Measurements from ENCODE around the gene ZNF862. TPM values are rescaled to one million over a fixed set of nuclear protein-coding genes. Genes with fewer than 3 reads are reported as not detected.
A peak's percentile ranks its signal among the peaks of the same experiment; 100 is the strongest.

ZNF862 gene
- polyA plus RNA-seq, 1 of the 3 experiments (the other 2 are of a cell fraction): 17.3 TPM

DNA sequence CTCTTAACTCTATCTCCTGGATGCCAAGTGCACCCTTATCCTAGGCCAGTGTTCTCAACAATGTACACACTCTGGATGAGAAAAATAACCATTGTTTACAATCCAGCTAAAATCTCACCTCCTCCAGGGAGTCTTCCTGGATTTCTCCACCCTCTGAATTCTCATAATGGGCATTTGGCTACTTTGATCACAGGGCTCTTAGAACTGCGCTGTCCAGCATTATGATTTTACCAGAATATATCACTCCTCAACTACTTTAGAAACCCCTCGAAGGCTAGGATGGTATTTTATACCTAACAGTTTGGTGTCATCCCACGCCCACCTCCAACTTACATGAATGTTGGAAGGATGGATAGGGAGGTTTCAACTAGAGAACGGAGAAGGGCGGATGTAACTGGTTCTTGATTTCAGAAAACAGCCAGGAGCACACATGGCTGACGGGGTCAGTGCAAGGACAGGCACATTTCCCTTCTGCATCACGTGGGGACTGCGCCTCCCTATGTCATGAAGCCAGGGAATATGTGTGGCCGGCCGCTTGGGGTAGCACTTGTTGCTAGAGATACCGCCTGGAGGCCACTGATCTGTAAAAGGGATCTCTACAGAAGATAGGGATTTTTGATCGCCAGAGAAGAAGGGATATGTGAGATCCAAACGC is 34.4 kb downstream of the ZNF862 start (continued):
- TF ChIP-seq, protein P1, sequence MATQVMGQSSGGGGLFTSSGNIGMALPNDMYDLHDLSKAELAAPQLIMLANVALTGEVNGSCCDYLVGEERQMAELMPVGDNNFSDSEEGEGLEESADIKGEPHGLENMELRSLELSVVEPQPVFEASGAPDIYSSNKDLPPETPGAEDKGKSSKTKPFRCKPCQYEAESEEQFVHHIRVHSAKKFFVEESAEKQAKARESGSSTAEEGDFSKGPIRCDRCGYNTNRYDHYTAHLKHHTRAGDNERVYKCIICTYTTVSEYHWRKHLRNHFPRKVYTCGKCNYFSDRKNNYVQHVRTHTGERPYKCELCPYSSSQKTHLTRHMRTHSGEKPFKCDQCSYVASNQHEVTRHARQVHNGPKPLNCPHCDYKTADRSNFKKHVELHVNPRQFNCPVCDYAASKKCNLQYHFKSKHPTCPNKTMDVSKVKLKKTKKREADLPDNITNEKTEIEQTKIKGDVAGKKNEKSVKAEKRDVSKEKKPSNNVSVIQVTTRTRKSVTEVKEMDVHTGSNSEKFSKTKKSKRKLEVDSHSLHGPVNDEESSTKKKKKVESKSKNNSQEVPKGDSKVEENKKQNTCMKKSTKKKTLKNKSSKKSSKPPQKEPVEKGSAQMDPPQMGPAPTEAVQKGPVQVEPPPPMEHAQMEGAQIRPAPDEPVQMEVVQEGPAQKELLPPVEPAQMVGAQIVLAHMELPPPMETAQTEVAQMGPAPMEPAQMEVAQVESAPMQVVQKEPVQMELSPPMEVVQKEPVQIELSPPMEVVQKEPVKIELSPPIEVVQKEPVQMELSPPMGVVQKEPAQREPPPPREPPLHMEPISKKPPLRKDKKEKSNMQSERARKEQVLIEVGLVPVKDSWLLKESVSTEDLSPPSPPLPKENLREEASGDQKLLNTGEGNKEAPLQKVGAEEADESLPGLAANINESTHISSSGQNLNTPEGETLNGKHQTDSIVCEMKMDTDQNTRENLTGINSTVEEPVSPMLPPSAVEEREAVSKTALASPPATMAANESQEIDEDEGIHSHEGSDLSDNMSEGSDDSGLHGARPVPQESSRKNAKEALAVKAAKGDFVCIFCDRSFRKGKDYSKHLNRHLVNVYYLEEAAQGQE (IDR thresholded peaks at IDR 0.05; ENCODE audit: low read depth, low read length): 0 out of 2 replicates have a peak, but pooled peaks have one; percentile 23
- TF ChIP-seq YY1 (IDR thresholded peaks at IDR 0.05; ENCODE audit: low read depth) (0 out of 2 replicates have a peak, but pooled peaks have one; percentile 9), SIN3A (IDR thresholded peaks at IDR 0.05; ENCODE audit: borderline replicate concordance, low read depth, low read length) (no peak), POLR2AphosphoS5 (IDR thresholded peaks at IDR 0.05; ENCODE audit: low read depth, low read length) (peak; percentile 28; the same call in 1 of the 2 replicates), CHD2 (IDR thresholded peaks at IDR 0.05; ENCODE audit: low read length, partially characterized antibody) (peak; percentile 58)

DNA sequence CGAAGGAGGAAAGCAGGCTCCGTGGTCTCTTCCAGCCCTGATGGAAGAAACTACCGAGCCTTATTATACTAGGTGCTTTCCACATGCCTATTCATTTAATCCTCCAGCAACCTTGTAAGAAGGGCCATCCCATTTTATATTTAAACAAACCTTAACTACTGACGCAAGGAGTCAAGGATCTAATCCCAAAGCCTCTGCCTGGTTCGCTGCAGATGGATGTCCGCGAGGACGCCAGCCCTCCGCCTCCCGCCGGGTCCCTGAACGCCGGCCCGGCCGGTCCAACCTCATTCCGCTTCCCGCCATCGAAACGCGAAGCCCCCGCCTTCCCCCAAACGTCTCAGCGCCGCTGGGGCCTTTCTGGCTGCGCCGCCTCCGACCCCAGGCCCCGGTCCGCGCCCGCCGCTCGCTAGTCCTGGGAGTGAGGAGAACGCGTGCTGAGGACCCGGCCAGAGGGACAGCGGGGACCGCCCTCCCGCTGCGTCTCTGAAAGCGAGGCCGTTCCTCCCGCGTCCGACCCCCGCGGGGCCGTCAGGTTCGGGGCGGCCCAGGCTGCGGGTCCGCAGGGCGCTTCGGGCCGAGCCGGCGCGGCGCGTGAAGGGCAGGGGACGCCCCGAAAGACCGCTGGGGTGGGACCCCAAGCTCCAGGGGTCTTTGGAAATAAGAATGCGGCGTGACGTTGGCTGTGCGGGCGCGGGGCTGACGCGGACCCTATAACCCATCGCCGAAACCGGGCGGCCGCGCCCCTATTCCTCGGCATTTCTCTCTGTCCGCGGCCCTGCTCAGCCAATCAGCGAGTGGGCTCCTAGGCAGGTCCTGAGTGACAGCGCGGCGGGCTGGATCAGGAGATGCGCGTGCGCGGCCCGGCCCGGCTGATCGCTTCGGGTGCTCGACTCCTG is 35.1 kb downstream of the ZNF862 start, which contains the start of gene ATP6V0E2:
ATP6V0E2 (plus strand) TSS at position 896 of the 896 bp plus-strand sequence. CDS start 97 bp downstream, outside the sequence.
- ChIA-PET CTCF (interaction anchor here (2.5 kb wide), 1 partner anchor 10 kb away, joined by 17 read pairs; no protein-coding TSS in a partner anchor), POLR2A (no interaction called here)
- Histone ChIP-seq H3K36me3 (replicated peaks in 1 of 2; ENCODE audit: control insufficient read depth in 1 of 2, insufficient read depth in 2 of 2, low read length in 1 of 2) (peaks cover 0 to 12% of the 10 kb centered on the region in 2 experiments), H3K27ac (ENCODE audit: low read depth in 2 of 2, low read length in 1 of 2) (peak within 1 kb of the TSS; percentile 68 to 88), H3K4me3 (ENCODE audit: low read depth in 2 of 2, low read length in 1 of 2) (peak within 1 kb of the TSS; percentile 88 to 91), H2AFZ (ENCODE audit: low read depth) (peak within 1 kb of the TSS; percentile 94), H4K20me1 (ENCODE audit: insufficient read depth) (no peaks in the 10 kb centered on the region), H3K4me2 (peak within 1 kb of the TSS; percentile 94), H3K4me1 (ENCODE audit: control insufficient read depth in 1 of 2, insufficient read depth in 2 of 2, low read depth in 1 of 2, low read length in 1 of 2) (peaks cover 0 to 21% of the 10 kb centered on the region in 2 experiments; a peak in 2 of 4 replicates), H3K9ac (peak within 1 kb of the TSS; percentile 81), H3K9me3 (no peaks in the 10 kb centered on the region), H3F3A (replicated peaks; ENCODE audit: insufficient read depth) (peaks cover 12% of the 10 kb centered on the region), H3K9me2 (no peaks in the 10 kb centered on the region), H3K27me3 (ENCODE audit: insufficient read depth) (no peaks in the 10 kb centered on the region), H3K79me2 (ENCODE audit: insufficient read depth) (no peaks in the 10 kb centered on the region)
- DNase-seq: peak; percentile 100
- WGBS (ENCODE audit: low lambda C conversion rate): 1% methylated on average over 70 of the region's 93 CpGs
- TF ChIP-seq RXRA (IDR thresholded peaks at IDR 0.05; ENCODE audit: borderline replicate concordance, low read depth): no peak
- TF ChIP-seq, protein P2, sequence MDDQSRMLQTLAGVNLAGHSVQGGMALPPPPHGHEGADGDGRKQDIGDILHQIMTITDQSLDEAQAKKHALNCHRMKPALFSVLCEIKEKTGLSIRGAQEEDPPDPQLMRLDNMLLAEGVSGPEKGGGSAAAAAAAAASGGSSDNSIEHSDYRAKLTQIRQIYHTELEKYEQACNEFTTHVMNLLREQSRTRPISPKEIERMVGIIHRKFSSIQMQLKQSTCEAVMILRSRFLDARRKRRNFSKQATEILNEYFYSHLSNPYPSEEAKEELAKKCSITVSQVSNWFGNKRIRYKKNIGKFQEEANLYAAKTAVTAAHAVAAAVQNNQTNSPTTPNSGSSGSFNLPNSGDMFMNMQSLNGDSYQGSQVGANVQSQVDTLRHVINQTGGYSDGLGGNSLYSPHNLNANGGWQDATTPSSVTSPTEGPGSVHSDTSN (IDR thresholded peaks at IDR 0.05): peak; percentile 98
- TF ChIP-seq, protein P1 (IDR thresholded peaks at IDR 0.05; ENCODE audit: low read depth, low read length): peak; percentile 9; the same call in 1 of the 2 replicates
- TF ChIP-seq YY1 (IDR thresholded peaks at IDR 0.05; ENCODE audit: low read depth): no peak
- TF ChIP-seq NRF1 (IDR thresholded peaks at IDR 0.05; ENCODE audit: low read depth, low read length): peak; percentile 100
- TF ChIP-seq, protein P3, sequence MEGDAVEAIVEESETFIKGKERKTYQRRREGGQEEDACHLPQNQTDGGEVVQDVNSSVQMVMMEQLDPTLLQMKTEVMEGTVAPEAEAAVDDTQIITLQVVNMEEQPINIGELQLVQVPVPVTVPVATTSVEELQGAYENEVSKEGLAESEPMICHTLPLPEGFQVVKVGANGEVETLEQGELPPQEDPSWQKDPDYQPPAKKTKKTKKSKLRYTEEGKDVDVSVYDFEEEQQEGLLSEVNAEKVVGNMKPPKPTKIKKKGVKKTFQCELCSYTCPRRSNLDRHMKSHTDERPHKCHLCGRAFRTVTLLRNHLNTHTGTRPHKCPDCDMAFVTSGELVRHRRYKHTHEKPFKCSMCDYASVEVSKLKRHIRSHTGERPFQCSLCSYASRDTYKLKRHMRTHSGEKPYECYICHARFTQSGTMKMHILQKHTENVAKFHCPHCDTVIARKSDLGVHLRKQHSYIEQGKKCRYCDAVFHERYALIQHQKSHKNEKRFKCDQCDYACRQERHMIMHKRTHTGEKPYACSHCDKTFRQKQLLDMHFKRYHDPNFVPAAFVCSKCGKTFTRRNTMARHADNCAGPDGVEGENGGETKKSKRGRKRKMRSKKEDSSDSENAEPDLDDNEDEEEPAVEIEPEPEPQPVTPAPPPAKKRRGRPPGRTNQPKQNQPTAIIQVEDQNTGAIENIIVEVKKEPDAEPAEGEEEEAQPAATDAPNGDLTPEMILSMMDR (IDR thresholded peaks at IDR 0.05): no peak
- TF ChIP-seq ELF1 (IDR thresholded peaks at IDR 0.05): no peak
- TF ChIP-seq, protein P4, sequence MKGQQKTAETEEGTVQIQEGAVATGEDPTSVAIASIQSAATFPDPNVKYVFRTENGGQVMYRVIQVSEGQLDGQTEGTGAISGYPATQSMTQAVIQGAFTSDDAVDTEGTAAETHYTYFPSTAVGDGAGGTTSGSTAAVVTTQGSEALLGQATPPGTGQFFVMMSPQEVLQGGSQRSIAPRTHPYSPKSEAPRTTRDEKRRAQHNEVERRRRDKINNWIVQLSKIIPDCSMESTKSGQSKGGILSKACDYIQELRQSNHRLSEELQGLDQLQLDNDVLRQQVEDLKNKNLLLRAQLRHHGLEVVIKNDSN (IDR thresholded peaks at IDR 0.05; ENCODE audit: borderline replicate concordance, low read depth): no peak
- TF ChIP-seq MXI1 (IDR thresholded peaks at IDR 0.05; ENCODE audit: low read depth, low read length): peak; percentile 82; the same call in 1 of the 2 replicates
- no peak for TF ChIP-seq RCOR1 (IDR thresholded peaks at IDR 0.05; ENCODE audit: low read length)
- no peak for TF ChIP-seq GABPA (IDR thresholded peaks at IDR 0.05; ENCODE audit: low read depth)
- TF ChIP-seq EP300 (IDR thresholded peaks at IDR 0.05; ENCODE audit: borderline replicate concordance in 1 of 2, low read depth in 1 of 2, low read length in 1 of 2): 0 out of 4 replicates have a peak, but pooled peaks of 1 of the 2 experiments have one; percentile 19
